NCI-H1105 (cell line): ENCODE measurements around the gene FAXDC2.
"Not testable (repeated sequence)": the region's sequence is repeated elsewhere in the genome, so short reads cannot be mapped to it uniquely, and the experiment has no call there.

Source experiments
- DNase-seq: peaks from one replicate; lab custom pipeline; 2025; lab: John Stamatoyannopoulos, UW

The FAXDC2 gene

DNA sequence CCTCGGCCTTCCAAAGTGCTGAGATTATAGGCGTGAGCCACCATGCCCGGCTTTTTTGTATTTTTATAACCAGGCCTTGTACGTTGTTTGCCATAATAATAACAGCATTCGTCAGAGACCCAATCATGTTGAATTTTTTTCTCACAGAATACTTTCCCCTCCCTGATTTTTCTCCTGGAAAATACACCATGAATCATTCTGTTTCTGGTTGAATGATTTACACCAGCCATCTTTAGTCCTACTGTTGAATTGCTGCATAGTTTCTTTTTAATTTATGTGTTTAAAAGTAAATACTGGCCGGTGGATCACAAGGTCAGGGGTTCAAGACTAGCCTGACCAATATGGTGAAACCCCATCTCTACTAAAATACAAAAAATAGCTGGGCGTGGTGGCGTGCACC, 11.5 kb upstream of the FAXDC2 start:
- DNase-seq = no peak

- no peak for DNase-seq
Observed at GRCh38 chr5:154860765-154861164, 10.4 kb upstream of the FAXDC2 start.

- DNase-seq = no peak
Observed at GRCh38 chr5:154860123-154860522, 9.7 kb upstream of the FAXDC2 start.

- no peak for DNase-seq
Observed at GRCh38 chr5:154858972-154859871, 8.8 kb upstream of the FAXDC2 start.

DNA sequence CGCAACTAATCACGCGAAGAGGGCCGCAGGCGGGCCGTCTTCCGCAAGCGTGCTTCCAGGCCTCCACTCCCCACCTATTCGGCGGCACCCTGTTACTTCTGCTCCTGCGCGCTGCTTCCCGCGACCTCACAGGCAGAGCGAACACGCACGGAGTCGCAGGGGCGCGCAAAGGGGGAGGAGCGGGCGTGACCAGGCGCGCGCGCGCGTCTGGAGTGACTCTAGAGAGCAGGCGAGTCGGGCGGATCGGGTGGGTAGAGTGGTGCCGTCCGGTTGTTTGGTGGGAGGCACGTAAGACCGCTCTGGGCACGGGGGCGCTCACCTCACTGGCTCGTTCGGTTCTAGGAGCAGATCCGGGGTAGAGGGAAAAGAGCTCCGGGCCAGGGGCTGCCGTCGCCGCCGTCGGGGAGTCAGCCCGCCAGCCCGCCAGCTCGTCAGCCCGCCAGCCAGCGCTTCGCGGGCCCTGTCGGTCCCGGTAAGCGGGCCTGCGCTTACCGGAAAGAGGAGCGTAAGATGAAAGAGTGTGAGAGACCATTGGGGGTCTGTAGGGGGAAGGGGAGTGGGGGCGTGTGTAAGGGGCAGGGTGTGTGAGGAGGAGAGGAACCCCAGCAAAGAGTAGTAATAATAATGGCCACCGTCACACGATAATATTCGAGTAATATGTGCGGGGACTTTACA, 8.0 kb upstream of the FAXDC2 start, which contains the start of gene CNOT8:
Gene CNOT8, plus strand, starts transcription at position 331 of the 675 bp plus-strand sequence. CDS start 4,652 bp downstream, outside the sequence.
- peak; percentile 86 for DNase-seq

DNA sequence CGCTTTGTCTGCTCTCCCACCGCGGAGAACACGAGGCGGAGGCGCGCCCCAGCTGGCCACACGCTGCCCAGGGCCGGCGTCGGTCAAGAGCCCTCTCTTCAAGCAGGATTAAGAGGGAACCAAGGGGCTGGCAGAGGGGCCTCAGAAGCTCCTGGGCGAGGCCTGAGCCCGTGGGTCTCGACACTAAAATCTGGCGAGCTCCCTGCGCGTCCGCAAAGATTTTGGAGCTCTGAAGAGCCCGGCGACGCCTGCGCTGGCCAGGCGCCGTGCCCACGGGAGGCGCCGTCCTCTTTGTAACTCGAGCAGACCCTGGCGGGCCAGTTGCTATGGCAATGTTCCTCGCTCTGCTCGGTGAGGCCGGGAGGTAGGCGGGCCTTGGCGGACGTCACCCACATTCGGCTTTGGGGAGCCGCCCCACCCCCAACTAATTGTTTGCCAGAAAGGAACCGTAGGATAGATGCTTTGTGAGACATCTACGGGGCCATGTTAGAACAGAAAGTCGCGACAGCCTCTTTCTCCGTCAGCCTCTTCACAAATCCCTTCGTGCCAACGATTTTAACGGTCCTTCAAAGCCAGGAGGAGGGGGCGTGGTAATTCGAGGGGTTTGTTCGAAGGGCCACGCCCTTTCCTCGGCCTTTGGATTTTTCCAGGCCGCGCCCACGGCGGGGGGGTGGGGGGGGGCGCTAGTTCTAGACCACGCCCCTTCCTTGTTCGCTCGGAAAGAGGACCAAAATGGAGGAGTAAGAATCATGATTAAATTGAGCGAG, 7.3 kb upstream of the FAXDC2 start:
- peak; percentile 87 for DNase-seq

GRCh38 chr5:154851351-154851750, 948 bp upstream of the FAXDC2 start:
- no peak for DNase-seq

DNA sequence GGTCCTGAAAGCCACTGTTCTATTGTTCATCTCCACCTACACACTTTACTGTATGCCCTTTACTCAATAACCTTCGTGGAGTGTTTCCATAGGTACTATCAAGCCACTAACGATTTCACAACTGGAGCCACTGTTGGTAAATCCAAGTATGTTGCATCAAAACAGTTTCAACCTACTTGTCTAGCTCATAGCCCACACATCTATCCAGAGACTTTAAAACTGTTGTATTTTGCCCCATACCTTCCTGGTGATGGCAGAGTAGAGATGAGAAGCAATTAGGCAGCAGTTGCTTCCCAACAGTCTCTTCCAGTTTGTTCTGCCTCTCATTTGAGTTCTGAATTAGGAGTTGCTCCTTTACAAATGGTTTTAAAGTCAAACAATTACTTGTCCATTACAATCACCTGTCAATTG, 607 bp downstream of the FAXDC2 start:
- no peak for DNase-seq

DNA sequence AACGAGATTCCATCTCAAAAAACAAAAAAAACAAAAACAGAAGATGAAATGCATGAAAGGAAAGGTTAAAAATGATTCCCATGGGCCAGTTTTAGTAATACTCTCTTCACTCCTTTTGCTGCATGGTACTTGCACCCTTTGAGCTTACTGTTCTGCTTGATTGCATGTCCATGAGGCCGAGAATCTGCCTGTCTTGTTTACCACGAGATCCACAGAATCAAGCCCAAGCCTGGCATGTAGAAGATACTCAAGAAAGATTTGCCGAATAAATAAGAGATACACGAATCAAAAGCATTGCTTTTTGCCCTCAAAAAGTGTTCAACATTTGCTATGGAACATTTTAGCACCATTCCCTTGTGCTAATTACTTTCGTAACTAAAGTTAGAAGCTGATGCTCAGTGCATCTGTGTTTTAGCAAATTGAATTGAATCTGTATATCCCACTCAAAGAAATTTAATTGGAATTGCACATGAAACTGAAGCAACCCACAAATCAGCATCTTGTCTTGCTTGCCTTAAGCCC, 1.1 kb downstream of the FAXDC2 start:
- no peak for DNase-seq

DNA sequence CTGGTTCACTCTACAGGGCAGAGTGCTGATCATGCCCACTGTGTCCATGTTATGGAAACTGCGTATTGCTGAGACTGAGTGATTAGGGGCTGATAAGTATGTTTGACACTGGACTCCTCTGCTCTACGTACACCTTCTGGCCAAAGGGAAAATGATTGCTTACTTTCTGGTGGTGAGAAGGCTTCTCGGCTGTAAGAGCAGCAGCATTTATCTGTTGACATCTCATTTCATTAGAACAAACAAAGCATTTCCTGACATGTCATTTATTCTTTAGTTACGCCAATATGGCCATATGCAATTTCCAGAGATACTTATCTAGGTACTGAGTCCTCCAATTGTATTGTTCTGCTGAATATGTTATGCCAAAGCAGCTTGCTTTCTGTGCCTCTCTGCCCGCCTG, 5.6 kb downstream of the FAXDC2 start:
- no peak for DNase-seq

GRCh38 chr5:154842689-154843530, 7.5 kb downstream of the FAXDC2 start:
- no peak for DNase-seq

DNA sequence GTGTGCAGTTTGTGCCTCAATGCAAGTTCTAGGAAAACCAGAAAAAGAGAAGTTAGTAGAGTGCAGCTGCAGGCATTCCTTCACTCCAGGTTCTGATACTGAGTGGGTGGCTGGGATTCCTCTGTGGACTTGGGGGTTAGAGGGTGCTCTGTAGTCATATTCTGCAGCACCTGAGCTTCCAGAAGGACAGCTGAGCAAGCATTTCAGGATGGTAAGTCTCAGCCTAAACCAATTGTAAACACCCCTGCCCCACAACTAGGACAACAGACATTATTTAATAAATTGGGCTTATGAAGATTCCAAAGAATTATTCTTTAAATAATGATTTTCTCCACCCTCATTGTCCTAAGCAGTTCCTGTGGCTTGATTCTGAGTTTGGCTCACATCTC, 9.1 kb downstream of the FAXDC2 start:
- no peak for DNase-seq

DNA sequence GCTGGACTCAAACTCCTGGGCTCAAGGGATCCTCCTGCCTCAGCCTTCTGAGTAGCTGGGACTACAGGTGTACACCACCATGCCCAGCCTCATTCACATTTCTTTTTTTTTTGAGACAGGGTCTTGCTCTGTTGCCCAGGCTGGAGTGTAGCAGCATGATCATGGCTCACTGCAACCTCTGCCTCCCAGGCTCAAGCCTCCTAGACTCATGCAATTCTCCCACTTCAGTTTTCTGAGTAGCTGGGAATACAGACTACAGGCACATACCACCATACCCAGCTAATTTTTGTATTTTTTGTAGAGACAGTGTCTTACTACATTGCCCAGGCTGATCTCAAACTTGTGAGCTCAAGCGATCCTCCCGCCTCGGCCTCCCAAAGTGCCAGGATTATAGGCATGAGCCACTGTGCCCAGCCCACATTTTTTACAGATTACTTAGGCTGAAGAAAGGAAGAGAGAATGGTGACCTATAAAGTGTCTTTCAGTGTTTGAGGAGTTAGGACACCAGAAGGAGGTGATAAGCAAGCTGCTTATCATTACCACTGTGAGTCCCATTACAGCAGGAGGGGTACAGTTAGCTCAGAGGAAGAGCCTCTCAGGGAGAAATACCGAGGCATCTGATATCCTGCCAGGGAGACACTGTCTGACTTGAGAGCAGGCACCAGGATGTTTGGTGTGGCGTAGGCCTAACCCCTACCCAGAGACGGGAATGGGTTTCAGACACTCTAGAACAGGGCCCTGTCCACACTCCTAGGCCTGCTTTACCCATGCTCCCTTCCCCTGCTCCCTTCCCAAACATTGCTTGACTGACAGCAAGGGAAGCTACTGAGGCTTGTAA, 9.7 kb downstream of the FAXDC2 start:
- DNase-seq = no peak

GRCh38 chr5:154837009-154837901, 13.1 kb downstream of the FAXDC2 start:
- no peak for DNase-seq

DNA sequence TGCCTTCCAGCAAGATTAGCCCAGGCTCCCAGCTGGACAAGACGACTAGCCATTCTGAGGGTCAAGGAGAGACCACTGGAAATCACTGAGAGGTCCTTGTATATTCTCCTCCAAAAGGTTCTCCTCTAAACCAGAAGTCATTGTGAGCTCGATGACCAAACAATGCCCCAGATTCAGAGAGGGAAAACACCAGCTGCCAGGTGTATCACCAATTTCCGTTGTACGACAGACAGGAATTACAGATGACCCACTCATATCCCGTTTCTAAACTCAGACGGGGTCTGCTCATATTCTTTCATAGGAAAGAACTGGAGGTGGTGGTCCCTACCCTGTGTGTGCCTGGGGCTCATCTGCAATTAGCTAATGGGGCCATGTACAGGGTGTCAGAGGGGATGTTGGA, 14.2 kb downstream of the FAXDC2 start:
- no peak for DNase-seq

GRCh38 chr5:154835701-154836052, 14.7 kb downstream of the FAXDC2 start:
- not testable (repeated sequence) for DNase-seq

DNA sequence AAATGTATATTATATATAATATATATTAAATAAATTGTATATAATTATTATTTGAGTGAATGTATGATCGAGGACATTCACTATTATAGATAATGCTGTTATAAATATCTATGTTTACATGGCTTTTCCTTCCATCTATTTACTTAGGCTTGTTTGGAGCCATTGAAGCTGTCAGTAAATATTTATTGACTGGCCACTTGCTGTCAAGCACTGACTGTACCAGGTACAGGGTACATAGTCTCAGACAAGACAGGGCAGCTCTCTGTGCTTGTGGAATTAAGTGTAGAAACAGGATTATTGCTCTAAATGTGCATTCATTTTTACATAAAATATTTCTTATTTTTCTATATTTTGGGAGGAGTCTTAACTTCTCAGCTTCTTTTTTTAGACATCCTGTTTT, 16.4 kb downstream of the FAXDC2 start:
- no peak for DNase-seq

- not testable (repeated sequence) for DNase-seq
Observed at GRCh38 chr5:154832804-154833203, 17.6 kb downstream of the FAXDC2 start.

DNA sequence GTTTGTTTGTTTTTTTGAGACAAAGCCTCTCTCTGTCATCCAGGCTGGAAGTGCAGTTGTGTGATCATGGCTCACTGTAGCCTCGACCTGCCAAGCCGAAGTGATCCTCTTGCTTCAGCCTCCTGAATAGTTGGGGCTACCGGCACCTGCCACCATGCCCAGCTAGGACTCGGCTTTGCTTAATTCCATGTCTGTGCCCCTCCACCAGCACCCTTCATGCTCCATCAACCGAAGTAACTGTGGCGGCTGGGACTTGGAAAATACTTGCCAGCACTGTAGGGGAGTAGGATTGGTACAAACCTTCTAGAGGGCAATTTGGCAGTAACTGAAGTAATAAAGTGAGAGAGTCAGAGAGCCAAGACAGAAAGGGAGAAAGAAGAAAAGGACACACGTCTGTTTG, 19.0 kb downstream of the FAXDC2 start:
- DNase-seq = no peak
